Liver (tissue), 9 donors: ENCODE measurements around the gene COQ8B. TPM values are rescaled to one million over a fixed set of nuclear protein-coding genes. Genes with fewer than 3 reads are reported as not detected.
"Not testable (repeated sequence)": the region's sequence is repeated elsewhere in the genome, so short reads cannot be mapped to it uniquely, and the experiment has no call there.

ENCODE experiments used
- DNase-seq: peaks from one replicate; pipeline ENCODE4 v3.0.0-alpha.2; 2017; ENCODE audit warnings: low spot score
- H3K27ac ChIP-seq, 2 donors: one replicate each; pipeline ENCODE4 v1.7.0; 2013; ENCODE audit warnings: inconsistent platforms in 2 of 2, low read length in 2 of 2, control low read depth in 1 of 2, low read depth in 1 of 2, mild to moderate bottlenecking in 1 of 2
- H3K27me3 ChIP-seq, 4 donors: one replicate each; pipeline versions ENCODE4 v1.6.1 to v1.7.0; 2013; ENCODE audit warnings: low read length in 3 of 4, inconsistent platforms in 1 of 4, mild to moderate bottlenecking in 1 of 4, moderate library complexity in 1 of 4; ENCODE audit not compliant: control insufficient read depth in 4 of 4, insufficient read depth in 4 of 4
- H3K36me3 ChIP-seq, 4 donors: one replicate each; pipeline versions ENCODE4 v1.6.1 to v1.7.0; 2013; ENCODE audit warnings: low read length in 3 of 4, mild to moderate bottlenecking in 3 of 4, low read depth in 1 of 4, moderate library complexity in 1 of 4; ENCODE audit not compliant: control insufficient read depth in 4 of 4, insufficient read depth in 3 of 4
- H3K4me1 ChIP-seq, 4 donors: one replicate each; pipeline versions ENCODE4 v1.6.1 to v1.7.0; 2013; ENCODE audit warnings: low read length in 3 of 4, mild to moderate bottlenecking in 3 of 4, moderate library complexity in 1 of 4; ENCODE audit not compliant: control insufficient read depth in 4 of 4, insufficient read depth in 4 of 4
- H3K4me3 ChIP-seq, 3 donors: one replicate each; pipeline versions ENCODE4 v1.6.1 to v1.7.0; 2013; ENCODE audit warnings: low read length in 3 of 3, control low read depth in 1 of 3, low read depth in 1 of 3, mild to moderate bottlenecking in 1 of 3
- H3K9ac ChIP-seq, 2 donors: one replicate each; pipeline ENCODE4 v1.7.0; 2013; ENCODE audit warnings: low read length in 2 of 2, mild to moderate bottlenecking in 2 of 2, moderate library complexity in 2 of 2, control low read depth in 1 of 2, low read depth in 1 of 2
- H3K9me3 ChIP-seq, 4 donors: one replicate each; pipeline versions ENCODE4 v1.6.1 to v1.7.0; 2013; ENCODE audit warnings: low read length in 3 of 4; ENCODE audit not compliant: control insufficient read depth in 4 of 4
- EGR1 ChIP-seq, 2 donors: IDR thresholded peaks; 2 replicates each; pipeline ENCODE4 v1.6.1; 2016 to 2018; ENCODE audit warnings: antibody characterized with exemption in 2 of 2, low read depth in 2 of 2
- FOXA2 ChIP-seq: IDR thresholded peaks from 2 replicates; pipeline ENCODE4 v1.6.1; 2016; ENCODE audit warnings: antibody characterized with exemption
- GABPA ChIP-seq, 2 donors: IDR thresholded peaks in 1 of 2; conservative IDR thresholded peaks in 1 of 2; 2 replicates each; pipeline ENCODE4 v1.6.1; 2016; ENCODE audit warnings: antibody characterized with exemption in 2 of 2, mild to moderate bottlenecking in 1 of 2, moderate library complexity in 1 of 2
- NR2F2 ChIP-seq: IDR thresholded peaks from 2 replicates; pipeline ENCODE4 v1.6.1; 2016; ENCODE audit warnings: antibody characterized with exemption
- RAD21 ChIP-seq, 2 donors: IDR thresholded peaks; 2 replicates each; pipeline ENCODE4 v1.6.1; 2016; ENCODE audit warnings: antibody characterized with exemption in 2 of 2, mild to moderate bottlenecking in 2 of 2
- SP1 ChIP-seq: IDR thresholded peaks from 2 replicates; pipeline ENCODE4 v1.6.1; 2018; ENCODE audit warnings: antibody characterized with exemption, mild to moderate bottlenecking
- TAF1 ChIP-seq: conservative IDR thresholded peaks from 2 replicates; pipeline ENCODE4 v1.6.1; 2016; ENCODE audit warnings: antibody characterized with exemption, mild to moderate bottlenecking
- YY1 ChIP-seq: IDR thresholded peaks from 2 replicates; pipeline ENCODE4 v1.6.1; 2016; ENCODE audit warnings: antibody characterized with exemption, mild to moderate bottlenecking
- WGBS: extraction: QIAGEN DNeasy Blood & Tissue Kit; methylation state at CpG from one replicate; pipeline ENCODE4 v1.1.7; 2013; 5-methylcytosine and 5-hydroxymethylcytosine counted together
- polyA plus RNA-seq, 2 donors: library from polyadenylated mRNA; stranded (reverse) in 1 of 2; unstranded in 1 of 2; fragments of 200-250 nt in 1 of 2; fragments of >200 nt in 1 of 2; fragmentation: Nextera tagmentation in 1 of 2; extraction: Ambion mirVana in 1 of 2; gene quantifications; one replicate each; pipeline versions ENCODE4 v1.2.1 to v1.2.3, GENCODE V29; 2013 to 2015
- total RNA-seq, 2 donors: library from RNA; depleted of rRNA; stranded (reverse); fragments of >200 nt; gene quantifications; one replicate each; pipeline ENCODE4 v1.2.3, GENCODE V29; 2014
- TF ChIP-seq, protein P1 (sequence below): IDR thresholded peaks from 2 replicates; pipeline ENCODE4 v1.6.1; 2016; ENCODE audit warnings: antibody characterized with exemption
- TF ChIP-seq, protein P2 (sequence below): IDR thresholded peaks from 2 replicates; pipeline ENCODE4 v1.6.1; 2016; ENCODE audit warnings: antibody characterized with exemption
- TF ChIP-seq, protein P3 (sequence below): fragments of 150-350 bp; IDR thresholded peaks from 2 replicates; pipeline ENCODE4 v1.5.1; 2017; ENCODE audit warnings: improper control_type of control experiment, low read depth, low read length; ENCODE audit not compliant: missing input control
- TF ChIP-seq, protein P4 (sequence below): IDR thresholded peaks from 2 replicates; pipeline ENCODE4 v1.6.1; 2016; ENCODE audit warnings: antibody characterized with exemption
- donor health status: healthy.
- donor health status: healthy.
- donor health status: healthy.
- donor health status: healthy.
- donor health status: healthy.

COQ8B gene
- total and polyA plus RNA-seq, 4 donors, result 6.4 to 30.6 (median 19.9) TPM

DNA sequence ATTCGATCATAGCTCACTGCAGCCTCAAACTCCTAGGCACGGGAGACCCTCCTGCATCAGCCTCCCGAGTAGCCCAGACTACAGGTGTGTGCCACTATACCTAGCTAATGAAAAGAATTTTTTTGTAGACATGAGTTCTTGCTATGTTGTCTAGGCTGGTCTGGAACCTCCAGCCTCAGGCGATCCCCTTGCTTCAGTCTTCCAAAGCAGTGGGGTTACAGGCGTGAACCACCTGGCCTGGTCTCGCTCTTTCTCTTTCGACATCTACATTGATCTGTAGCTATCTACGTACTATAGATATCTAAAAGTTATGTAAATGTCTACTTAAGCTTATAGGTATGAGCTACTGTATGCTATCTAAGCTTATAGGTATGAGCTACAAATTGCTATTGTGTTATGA, 58.7 kb downstream of the COQ8B start (continued):
- TF ChIP-seq, protein P1, sequence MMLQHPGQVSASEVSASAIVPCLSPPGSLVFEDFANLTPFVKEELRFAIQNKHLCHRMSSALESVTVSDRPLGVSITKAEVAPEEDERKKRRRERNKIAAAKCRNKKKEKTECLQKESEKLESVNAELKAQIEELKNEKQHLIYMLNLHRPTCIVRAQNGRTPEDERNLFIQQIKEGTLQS, result no peak
- TF ChIP-seq YY1, result no peak
- no peak for TF ChIP-seq EGR1 (IDR thresholded peaks at IDR 0.05; ENCODE audit: low read depth in 2 of 2)

DNA sequence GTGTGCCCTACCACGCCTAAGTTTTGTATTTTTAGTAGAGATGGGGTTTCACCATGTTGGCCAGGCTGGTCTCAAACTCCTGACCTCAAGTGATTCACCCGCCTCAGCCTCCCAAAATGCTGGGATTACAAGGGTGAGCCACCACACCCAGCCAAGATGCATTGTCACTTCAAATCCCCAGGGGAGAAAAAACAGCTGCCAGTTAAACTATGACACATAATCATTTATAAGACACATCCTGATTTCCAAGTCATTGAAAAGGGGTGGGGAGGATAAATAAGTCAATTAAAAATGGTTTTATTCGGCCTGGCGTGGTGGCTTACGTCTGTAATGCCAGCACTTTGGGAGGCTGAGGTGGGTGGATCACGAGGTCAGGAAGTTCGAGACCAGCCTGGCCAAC, 61.0 kb downstream of the COQ8B start:
- not testable (repeated sequence) for H3K4me3 ChIP-seq, H3K9me3 ChIP-seq, H3K27ac ChIP-seq, H3K27me3 ChIP-seq, DNase-seq, H3K4me1 ChIP-seq, H3K9ac ChIP-seq, H3K36me3 ChIP-seq
- WGBS, result 90% methylated on average over 7 of the region's 7 CpGs

DNA sequence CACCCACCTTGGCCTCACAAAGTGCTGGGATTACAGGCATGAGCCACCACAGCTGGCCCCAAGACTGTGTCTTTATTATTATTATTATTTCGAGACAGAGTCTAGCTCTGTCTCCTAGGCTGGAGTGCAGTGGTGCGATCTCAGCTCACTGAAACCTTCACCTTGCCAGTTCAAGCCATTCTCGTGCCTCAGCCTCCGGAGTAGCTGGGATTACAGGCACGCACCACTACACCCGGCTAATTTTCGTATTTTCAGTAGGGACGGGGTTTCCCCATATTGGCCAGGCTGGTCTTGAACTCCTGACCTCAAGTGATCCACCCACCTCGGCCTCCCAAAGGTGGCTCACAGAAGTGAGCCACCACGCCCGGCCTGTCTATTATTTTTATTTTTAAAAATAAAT, 64.4 kb downstream of the COQ8B start:
- not testable (repeated sequence) for H3K4me1 ChIP-seq, H3K36me3 ChIP-seq, H3K27ac ChIP-seq, H3K9me3 ChIP-seq, DNase-seq, H3K9ac ChIP-seq, H3K27me3 ChIP-seq, H3K4me3 ChIP-seq
- 86% methylated on average over 11 of the region's 11 CpGs for WGBS

DNA sequence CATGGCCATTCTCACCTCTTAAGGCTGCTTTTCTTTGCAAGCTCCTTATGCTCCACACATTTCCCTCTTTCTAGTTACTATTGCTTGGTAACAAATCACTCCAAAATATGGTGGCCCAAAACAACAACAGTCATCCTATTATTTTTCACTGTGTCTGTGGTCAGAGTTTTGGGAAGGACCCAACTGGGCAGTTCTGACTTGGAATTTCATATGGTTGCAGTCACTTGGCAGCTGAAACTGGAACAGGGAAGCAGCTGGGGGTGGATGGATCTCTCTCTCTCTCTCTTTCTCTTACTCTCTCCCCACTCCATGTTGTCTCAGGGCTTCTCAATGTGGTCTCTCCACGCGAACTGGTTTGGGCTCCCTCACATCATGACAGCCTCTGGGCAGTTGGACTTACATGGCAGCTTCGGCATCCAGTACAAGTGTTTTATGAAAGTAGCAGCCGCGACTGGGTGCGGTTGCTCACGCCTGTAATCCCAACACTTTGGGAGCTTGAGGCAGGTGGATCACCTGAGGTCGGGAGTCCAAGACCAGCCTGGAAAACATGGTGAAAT, 65.9 kb downstream of the COQ8B start:
- TF ChIP-seq SP1, result no peak

DNA sequence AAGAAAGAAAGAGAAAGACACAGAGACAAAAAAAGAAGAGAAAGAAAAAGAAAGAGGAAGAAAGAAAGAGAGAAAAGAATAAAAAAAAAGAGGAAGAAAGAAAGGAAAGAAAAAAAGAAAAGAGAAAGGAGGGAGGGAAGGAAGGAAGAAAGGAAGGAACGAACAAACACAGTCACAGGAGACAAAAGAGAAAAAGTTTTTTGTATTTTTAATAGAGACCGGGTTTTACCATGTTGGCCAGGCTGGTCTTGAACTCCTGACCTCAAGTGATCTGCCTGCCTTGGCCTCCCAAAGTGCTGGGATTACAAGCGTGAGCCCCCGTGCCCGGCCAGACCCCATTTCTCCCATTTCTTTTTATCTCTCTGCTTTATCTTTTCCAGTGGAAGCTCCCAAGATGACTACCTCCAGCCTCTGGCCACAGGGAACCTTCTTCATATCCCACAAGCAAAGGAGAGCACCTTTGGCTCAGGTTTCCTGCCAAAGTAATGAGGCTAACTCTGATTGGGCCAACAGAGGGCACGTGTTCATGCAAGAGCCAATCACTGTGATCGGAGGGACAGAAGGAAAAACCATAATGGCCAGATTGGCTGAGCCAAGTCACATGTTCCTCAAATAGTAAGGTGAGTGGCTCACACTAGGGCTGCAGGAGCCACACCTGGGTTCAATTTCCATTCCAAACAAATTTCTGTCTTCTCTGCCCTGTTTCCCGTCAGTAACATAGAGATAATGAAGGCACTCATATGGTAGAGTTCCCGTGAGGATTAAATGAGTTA, 66.6 kb downstream of the COQ8B start:
- H3K9ac ChIP-seq, H3K27ac ChIP-seq, H3K4me1 ChIP-seq, H3K36me3 ChIP-seq, H3K9me3 ChIP-seq, DNase-seq, H3K4me3 ChIP-seq, H3K27me3 ChIP-seq: not testable (repeated sequence)
- 88% methylated on average over 9 of the region's 9 CpGs for WGBS

More for the DNA sequence above, 65.9 kb downstream of the COQ8B start:
- no peaks in the 10 kb centered on the region for H3K4me1 ChIP-seq
- H3K4me3 ChIP-seq, result no peak overlapping the region
- H3K36me3 ChIP-seq, result no peaks in the 10 kb centered on the region
- no peaks in the 10 kb centered on the region for H3K9me3 ChIP-seq
- no peaks in the 10 kb centered on the region for H3K27me3 ChIP-seq
- H3K9ac ChIP-seq, result no peak overlapping the region
- WGBS, result 93% methylated on average over 8 of the region's 8 CpGs
- H3K27ac ChIP-seq, result no peak overlapping the region
- no peak for DNase-seq

DNA sequence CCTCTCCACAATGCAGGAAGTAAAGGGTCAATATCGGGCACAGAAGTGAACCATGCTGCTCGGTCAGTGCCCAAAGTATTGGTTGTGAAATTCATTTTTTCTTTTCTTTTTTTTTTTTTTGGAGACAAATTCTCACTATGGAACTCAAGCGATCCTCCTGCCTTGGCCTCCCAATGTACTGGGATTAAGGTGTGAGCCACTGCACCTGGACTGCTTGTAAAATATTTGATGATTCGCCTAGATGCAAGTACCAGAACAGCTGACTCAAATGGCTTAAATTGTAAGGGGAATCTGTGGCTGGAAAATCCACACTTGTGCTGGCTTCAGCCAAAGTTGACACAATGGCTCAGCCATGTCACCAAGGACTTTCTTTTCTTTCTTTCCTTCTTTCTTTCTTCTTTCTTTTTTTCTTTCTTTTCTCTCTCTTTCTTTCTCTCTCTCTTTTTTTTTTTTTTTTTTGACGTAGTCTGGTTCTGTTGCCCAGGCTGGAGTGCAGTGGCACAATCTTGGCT, 69.9 kb downstream of the COQ8B start:
- Histone ChIP-seq H3K9ac (no peak overlapping the region), H3K27ac (peak overlapping the region; percentile 46 to 66), H3K4me1 (peaks cover 0 to 2% (median 0%) of the 10 kb centered on the region in 4 donors), H3K27me3 (no peaks in the 10 kb centered on the region), H3K9me3 (no peaks in the 10 kb centered on the region), H3K36me3 (no peaks in the 10 kb centered on the region), H3K4me3 (no peak overlapping the region)
- 80% methylated on average over 5 of the region's 5 CpGs for WGBS
- no peak for DNase-seq
- TF ChIP-seq EGR1 (IDR thresholded peaks at IDR 0.05; ENCODE audit: low read depth in 2 of 2), result no peak
- TF ChIP-seq, protein P2, sequence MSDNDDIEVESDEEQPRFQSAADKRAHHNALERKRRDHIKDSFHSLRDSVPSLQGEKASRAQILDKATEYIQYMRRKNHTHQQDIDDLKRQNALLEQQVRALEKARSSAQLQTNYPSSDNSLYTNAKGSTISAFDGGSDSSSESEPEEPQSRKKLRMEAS, result no peak
- TF ChIP-seq, protein P3, sequence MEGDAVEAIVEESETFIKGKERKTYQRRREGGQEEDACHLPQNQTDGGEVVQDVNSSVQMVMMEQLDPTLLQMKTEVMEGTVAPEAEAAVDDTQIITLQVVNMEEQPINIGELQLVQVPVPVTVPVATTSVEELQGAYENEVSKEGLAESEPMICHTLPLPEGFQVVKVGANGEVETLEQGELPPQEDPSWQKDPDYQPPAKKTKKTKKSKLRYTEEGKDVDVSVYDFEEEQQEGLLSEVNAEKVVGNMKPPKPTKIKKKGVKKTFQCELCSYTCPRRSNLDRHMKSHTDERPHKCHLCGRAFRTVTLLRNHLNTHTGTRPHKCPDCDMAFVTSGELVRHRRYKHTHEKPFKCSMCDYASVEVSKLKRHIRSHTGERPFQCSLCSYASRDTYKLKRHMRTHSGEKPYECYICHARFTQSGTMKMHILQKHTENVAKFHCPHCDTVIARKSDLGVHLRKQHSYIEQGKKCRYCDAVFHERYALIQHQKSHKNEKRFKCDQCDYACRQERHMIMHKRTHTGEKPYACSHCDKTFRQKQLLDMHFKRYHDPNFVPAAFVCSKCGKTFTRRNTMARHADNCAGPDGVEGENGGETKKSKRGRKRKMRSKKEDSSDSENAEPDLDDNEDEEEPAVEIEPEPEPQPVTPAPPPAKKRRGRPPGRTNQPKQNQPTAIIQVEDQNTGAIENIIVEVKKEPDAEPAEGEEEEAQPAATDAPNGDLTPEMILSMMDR, result no peak
- TF ChIP-seq, protein P4, sequence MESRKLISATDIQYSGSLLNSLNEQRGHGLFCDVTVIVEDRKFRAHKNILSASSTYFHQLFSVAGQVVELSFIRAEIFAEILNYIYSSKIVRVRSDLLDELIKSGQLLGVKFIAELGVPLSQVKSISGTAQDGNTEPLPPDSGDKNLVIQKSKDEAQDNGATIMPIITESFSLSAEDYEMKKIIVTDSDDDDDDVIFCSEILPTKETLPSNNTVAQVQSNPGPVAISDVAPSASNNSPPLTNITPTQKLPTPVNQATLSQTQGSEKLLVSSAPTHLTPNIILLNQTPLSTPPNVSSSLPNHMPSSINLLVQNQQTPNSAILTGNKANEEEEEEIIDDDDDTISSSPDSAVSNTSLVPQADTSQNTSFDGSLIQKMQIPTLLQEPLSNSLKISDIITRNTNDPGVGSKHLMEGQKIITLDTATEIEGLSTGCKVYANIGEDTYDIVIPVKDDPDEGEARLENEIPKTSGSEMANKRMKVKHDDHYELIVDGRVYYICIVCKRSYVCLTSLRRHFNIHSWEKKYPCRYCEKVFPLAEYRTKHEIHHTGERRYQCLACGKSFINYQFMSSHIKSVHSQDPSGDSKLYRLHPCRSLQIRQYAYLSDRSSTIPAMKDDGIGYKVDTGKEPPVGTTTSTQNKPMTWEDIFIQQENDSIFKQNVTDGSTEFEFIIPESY, result no peak
- TF ChIP-seq FOXA2, result no peak
- no peak for TF ChIP-seq TAF1
- no peak for TF ChIP-seq GABPA (IDR thresholded peaks at IDR 0.05 in 1 of 2, conservative IDR thresholded peaks at IDR 0.05 in 1 of 2)
- TF ChIP-seq RAD21 (IDR thresholded peaks at IDR 0.05), result no peak
- TF ChIP-seq YY1, result no peak
- no peak for TF ChIP-seq NR2F2
